AG04450 (cell line): ENCODE measurements around the gene ZNF488. TPM values are rescaled to one million over a fixed set of nuclear protein-coding genes. Genes with fewer than 3 reads are reported as not detected.
A peak's percentile ranks its signal among the peaks of the same experiment; 100 is the strongest.

Source experiments
- CTCF ChIA-PET: fragments of 300-600, 350-600 bp; formaldehyde crosslinking; extraction: SDS; loops from one replicate; lab custom pipeline; 2022; ENCODE audit warnings: antibody characterized with exemption, inconsistent platforms; lab: Charles Lee
- POLR2A ChIA-PET: fragments of 350-600 bp; formaldehyde crosslinking; extraction: SDS; loops from one replicate; lab custom pipeline; 2021; ENCODE audit warnings: antibody characterized with exemption, inconsistent platforms; lab: Yijun Ruan, JAX
- DNase-seq: peaks from one replicate; pipeline ENCODE4 v3.0.0-alpha.2; 2011; ENCODE audit warnings: low read depth, low spot score
- H3K27ac ChIP-seq: one replicate; pipeline ENCODE4 v1.5.1; 2012; ENCODE audit warnings: low read depth, low read length, control low read depth
- H3K27me3 ChIP-seq: one replicate; pipeline ENCODE4 v1.6.0; 2012; ENCODE audit warnings: low read length; ENCODE audit not compliant: control insufficient read depth, insufficient read depth
- H3K4me3 ChIP-seq: 2 replicates; pipeline ENCODE4 v1.5.1; 2011; ENCODE audit warnings: mild to moderate bottlenecking, low read depth, low read length, control low read depth
- H3K9me3 ChIP-seq: 2 replicates; pipeline ENCODE4 v1.5.1; 2012; ENCODE audit warnings: low read length; ENCODE audit not compliant: control insufficient read depth, insufficient read depth
- CTCF ChIP-seq: IDR thresholded peaks from 2 replicates; pipeline ENCODE4 v1.5.1; 2011; ENCODE audit warnings: low read depth, low read length, control low read depth, inconsistent platforms
- polyA plus RNA-seq: library from polyadenylated mRNA; depleted of rRNA; stranded (reverse); fragments of >200 nt; gene quantifications from 2 replicates; pipeline ENCODE4 v1.2.3, GENCODE V29; 2011

ZNF488 gene
- polyA plus RNA-seq, 1 experiment = 0.16 TPM

- POLR2A ChIA-PET = no interaction called here
- no peak overlapping the region for H3K4me3 ChIP-seq
- H3K9me3 ChIP-seq = peaks cover 3% of the 10 kb centered on the region; the same call in 1 of the 2 replicates
- H3K27ac ChIP-seq = no peak overlapping the region
- H3K27me3 ChIP-seq = peaks cover 25% of the 10 kb centered on the region
- CTCF ChIA-PET = no interaction called here
- peak; percentile 36 for DNase-seq
- no peak for TF ChIP-seq CTCF
Observed at GRCh38 chr10:47421057-47421952, 37.2 kb upstream of the ZNF488 start.

- Histone ChIP-seq H3K27ac (no peak overlapping the region), H3K9me3 (peaks cover 4% of the 10 kb centered on the region; the same call in 1 of the 2 replicates), H3K4me3 (no peak overlapping the region), H3K27me3 (peaks cover 22% of the 10 kb centered on the region)
- POLR2A ChIA-PET = no interaction called here
- TF ChIP-seq CTCF = no peak
- no peak for DNase-seq
- CTCF ChIA-PET = no interaction called here
Observed at GRCh38 chr10:47420305-47421056, 36.4 kb upstream of the ZNF488 start.

- POLR2A ChIA-PET = no interaction called here
- TF ChIP-seq CTCF = no peak
Observed at GRCh38 chr10:47419421-47419820, 35.3 kb upstream of the ZNF488 start.

GRCh38 chr10:47418966-47419365 lies 34.9 kb upstream of the ZNF488 start:
- no peak for DNase-seq
- H3K4me3 ChIP-seq = no peak overlapping the region
- no peak for TF ChIP-seq CTCF
- H3K27me3 ChIP-seq = peaks cover 28% of the 10 kb centered on the region
- no peak overlapping the region for H3K27ac ChIP-seq
- ChIA-PET CTCF (interaction anchor here (1.3 kb wide), 1 partner anchor 20 kb away, joined by 5 read pairs; no protein-coding TSS in a partner anchor), POLR2A (no interaction called here)
- H3K9me3 ChIP-seq = peaks cover 4% of the 10 kb centered on the region; the same call in 1 of the 2 replicates

More at GRCh38 chr10:47419421-47419820, 35.3 kb upstream of the ZNF488 start:
- peaks cover 4% of the 10 kb centered on the region; the same call in 1 of the 2 replicates for H3K9me3 ChIP-seq
- H3K27me3 ChIP-seq = peaks cover 23% of the 10 kb centered on the region
- no peak for DNase-seq
- CTCF ChIA-PET = no interaction called here
- no peak overlapping the region for H3K4me3 ChIP-seq
- no peak overlapping the region for H3K27ac ChIP-seq
